ENCODE results near the gene TMEM168.

The TMEM168 gene

GRCh38 chr7:112714917-112715316 is 75.3 kb downstream of the TMEM168 start:
- no peak for DNase-seq (ENCODE audit: low spot score)
